Stomach (tissue), 4 donors: ENCODE measurements around the gene TP53BP2.

Experiments
- CTCF ChIP-seq, 7 experiments: fragments of 450-650 bp in 4 of 7; fragments of 200-600 bp in 3 of 7; sonication (generic) in 3 of 7; IDR thresholded peaks; one replicate each; pipeline ENCODE4 v1.5.1; 2016 to 2019; ENCODE audit warnings: antibody characterized with exemption in 7 of 7, control low read depth in 2 of 7, mild to moderate bottlenecking in 1 of 7
- POLR2A ChIP-seq, 4 donors: fragments of 450-650 bp; IDR thresholded peaks; one replicate each; pipeline ENCODE4 v1.6.1; 2016; ENCODE audit warnings: antibody characterized with exemption in 4 of 4, control low read depth in 2 of 4, mild to moderate bottlenecking in 1 of 4, moderate library complexity in 1 of 4

- no peak for TF ChIP-seq CTCF (IDR thresholded peaks at IDR 0.05)
- TF ChIP-seq POLR2A (IDR thresholded peaks at IDR 0.05): no peak
Measured at GRCh38 chr1:223852337-223852736, 6.6 kb upstream of the TP53BP2 start.
